DMS153 (cell line): ENCODE data around the gene CORT.

Experiments
- DNase-seq: peaks from one replicate; lab custom pipeline; 2025; lab: John Stamatoyannopoulos, UW

Gene CORT

DNA sequence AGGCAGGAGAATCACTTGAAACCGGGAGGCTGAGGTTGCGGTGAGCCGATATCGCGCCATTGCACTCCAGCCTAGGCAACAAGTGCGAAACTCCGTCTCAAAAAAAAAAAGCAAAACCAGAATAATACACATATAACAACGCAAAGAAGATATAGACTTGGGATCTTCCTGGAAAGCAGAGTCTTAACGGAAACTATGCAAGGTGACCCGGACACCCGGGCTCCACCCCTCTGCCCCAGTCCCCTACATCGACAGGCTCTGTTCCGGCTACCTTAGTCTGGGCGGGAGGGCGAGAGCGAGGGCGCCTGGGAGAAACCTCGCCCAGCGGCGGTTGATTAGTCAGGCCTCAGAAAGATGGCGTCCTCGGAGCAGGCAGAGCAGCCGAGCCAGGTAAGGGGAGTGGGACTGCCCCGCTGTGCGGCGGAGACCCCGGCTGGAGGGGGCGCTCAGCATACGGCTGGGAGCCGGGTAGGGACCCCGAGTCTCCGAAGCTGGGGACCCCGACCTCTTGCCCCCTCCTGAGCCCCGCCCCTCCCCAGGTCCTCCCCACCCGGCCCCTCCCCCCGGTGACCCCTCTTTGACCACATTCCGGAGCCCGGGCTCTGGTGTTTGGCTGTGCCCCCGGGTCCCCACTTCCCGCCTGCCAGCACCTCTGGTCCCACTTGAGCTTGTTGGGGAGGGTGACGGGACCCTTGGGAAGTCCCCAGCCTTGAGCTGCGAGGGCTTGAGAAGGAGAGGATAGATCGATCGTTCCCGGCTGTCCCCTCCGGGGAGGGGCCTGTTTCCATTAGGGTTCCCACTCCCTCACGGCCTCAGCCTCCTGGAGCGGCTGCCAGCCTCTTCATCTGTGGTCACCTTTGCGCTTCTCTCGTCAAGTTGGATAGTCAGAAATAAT is 25.0 kb downstream of the CORT start, which contains the start of gene PEX14:
Gene PEX14 (plus strand): TSS at position 338 of the 895 bp plus-strand sequence. CDS start 17 bp downstream, at position 355.
- peak; percentile 69 for DNase-seq

DNA sequence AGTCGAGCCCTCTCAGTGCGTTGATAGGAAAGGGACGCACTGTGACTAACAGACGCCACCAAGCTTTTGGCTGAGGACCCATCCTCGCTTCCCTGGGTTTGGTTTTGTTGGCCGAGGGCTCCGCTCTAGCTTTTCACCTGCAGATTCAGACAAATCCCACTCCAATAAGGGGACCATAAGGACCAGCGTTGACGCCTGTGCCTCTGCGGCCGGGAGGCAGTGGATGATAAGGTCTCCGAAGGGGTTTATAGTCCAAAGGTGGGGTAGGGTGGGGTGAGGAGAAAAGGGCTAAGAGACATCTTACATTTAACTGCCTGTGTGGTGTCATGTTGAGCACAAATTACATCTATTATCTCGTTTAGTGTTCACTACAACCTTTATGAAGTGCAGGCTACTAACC is 25.7 kb downstream of the CORT start:
- no peak for DNase-seq

DNA sequence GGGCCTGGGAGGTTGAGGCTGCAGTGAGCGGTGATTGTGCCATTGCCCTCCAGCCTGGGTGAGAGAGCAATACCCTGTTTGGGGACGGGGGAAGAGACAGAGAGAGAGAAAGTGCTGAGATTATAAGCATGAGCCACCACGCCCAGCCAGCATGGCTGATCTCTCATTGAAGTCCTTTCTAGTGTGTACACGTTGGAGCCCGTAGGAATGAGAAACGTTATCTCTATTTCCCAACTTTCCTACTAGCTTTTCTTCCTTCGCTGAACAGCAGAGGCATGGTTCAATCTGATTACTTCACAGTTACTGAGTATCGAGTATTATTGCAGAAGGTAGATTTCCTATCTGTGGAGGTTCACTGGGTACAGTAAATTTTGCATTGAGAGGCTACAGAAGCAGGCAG is 29.5 kb downstream of the CORT start:
- DNase-seq, result no peak

DNA sequence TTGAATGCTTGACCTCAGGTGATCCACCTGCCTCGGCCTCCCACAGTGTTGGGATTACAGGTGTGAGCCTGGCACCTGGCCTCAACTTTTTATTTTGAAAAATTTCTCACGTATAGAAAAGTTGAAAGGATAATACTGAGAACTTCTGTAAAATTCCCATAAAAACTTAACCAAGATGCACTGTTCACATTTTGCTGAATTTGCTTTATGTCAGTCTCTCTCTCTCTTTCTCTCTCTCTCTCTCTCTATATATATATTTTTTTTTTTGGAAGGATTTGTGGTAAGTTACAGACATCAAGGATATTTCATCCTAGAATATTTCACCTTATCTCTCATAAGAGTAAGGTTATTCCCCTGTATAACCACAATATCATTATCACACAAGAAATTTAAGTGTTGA is 30.8 kb downstream of the CORT start:
- no peak for DNase-seq

DNA sequence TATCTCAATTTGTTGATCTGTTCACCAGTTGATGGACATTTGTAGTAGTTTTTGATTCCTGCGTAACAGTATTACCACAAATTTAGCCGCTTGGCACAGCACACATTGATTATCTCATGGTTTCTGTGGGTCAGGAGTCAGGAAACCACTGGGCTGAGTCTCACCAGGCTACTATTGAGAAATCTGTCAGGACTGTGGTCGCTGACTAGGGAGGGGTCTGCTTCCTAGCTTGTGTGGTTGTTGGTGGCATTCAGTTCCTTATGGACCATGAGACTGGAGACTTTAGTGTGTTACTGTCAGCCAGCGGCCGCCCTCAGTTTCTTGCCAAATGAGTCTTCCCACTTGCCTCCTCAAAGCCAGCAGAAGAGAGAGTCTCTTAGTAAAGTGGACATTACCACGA is 34.7 kb downstream of the CORT start:
- DNase-seq, result no peak

DNA sequence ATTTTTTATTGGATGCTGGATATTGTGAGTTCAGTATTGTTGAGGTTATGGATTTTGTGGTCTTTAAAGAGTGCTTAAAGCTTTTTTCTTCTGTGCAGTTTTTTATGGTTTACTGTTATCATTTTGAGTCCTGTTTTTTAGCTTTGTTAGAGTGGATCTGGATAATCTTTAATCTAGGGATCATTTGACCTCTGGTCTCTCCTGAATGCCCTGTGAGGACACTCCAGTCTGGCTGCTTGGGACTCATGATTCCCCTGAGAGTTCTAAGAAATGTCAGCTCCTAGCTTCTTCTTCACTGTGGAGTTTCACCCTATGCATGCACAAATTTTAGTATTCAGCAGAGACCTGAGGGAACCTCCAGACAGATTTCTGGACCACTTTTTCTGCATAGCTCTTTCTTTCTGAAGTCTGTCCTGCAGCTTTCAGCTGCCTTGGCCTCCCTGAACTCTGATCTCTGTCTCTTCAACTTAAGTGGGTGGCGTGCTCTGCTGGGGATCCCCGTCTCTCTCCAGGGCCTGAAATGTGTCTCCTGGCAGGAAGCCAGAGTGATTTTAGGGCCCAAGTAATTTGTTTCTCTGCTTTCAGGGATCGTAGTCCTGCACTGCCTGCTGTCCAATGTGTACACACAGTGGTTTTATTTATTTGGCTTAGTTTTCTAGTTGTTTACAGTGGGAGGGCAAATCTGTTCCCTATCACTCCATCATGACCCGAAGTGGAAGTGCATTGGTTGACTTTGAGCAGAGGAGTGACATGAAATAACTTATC is 39.6 kb downstream of the CORT start:
- DNase-seq, result no peak

DNA sequence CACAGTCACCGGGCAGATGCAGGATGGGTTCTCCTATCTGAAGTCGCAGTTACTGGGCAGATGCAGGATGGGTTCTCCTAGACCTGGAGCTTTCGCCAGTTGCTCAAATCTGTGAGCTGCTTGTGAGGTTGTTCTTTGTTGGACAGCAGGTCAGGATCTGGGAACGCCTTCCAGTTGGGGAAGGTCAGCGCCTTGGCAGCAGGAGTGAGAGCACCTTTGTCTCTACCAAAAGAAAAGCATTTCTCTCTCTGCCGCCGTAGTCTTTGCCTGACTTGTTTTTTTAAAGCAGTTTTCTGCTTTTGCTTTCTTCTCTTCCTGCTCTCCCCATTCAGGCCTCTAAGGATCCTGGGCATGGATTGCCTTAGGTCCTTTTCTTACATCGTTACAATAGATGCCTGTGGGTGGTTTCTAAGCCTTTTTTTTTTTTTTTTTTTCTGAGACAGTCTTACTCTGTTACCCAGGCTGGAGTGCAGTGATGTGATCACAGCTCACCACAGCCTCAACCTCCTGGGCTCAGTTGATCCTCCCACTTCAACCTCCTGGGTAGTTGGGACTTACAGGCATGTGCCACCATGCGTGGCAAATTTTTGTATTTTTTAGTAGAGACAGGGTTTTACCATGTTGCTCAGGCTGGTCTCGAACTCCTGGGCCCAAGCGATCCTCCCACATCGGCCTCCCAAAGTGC is 40.6 kb downstream of the CORT start:
- no peak for DNase-seq

DNA sequence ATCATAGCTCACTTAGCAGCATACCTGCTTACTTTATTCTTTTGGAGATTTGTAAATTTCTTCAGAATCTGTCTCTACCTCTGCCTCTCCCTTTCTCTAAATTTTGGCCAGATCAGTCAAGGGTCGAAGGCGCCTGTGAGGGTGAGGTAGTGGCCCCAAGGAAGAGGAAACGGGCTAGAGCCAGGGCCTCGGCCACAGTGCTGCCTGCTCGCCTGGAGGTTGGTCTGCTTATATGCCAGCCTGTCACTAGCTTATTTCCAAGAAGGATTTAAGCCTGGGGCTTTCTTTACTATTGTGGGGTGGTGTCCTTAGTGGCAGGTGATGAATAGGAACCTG is 44.6 kb downstream of the CORT start:
- no peak for DNase-seq

DNA sequence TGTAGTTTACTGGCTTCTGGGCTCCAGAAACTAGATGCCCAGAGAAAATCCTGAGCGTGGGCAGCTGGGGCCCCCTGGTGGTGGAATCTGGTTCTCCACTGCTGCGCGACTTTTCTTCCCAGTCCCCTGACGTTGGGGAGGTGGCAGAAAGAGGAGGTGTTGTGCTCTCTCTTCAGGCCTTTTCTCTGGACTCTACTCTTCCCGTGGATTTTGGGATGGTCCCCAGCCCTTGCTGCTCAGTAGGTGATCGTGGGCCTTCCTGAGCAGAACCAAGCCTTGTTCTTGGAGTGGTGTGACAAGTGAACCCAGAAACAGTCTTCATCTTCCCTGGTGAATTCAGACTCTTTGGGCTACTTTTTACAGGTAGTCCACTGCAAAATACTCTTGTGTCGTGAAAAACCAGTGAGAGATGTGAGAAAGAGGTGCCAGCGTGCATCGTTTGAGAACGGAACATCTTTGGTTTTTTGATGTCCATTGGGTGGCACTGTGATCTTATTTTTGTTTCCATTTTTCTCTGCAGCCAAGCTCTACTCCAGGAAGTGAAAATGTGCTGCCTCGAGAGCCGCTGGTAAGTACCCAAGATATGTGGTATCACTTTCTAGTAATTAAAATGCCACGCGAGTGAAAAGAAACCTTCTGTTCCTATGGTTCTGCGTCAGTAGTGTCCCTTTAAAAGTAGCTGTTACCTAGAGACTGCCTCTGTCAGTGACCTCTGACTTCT is 45.1 kb downstream of the CORT start:
- peak; percentile 83 for DNase-seq

DNA sequence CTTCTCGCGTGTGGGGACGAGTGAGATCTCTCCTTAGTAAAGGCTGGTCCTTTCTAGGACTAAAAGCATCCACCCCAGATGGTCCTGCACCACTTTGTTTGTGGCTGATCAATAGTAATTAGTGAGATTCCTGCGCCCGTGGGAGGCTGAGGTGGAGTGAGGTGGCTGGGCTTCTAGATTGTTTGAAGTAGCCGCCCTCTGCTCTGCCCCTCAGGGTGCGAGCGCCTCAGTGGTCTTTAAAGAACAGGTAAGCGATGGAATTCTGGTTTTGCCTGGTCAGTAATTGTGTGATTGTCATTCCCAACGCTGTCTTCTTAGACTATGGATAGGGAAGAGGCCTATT is 45.6 kb downstream of the CORT start:
- DNase-seq, result no peak

DNA sequence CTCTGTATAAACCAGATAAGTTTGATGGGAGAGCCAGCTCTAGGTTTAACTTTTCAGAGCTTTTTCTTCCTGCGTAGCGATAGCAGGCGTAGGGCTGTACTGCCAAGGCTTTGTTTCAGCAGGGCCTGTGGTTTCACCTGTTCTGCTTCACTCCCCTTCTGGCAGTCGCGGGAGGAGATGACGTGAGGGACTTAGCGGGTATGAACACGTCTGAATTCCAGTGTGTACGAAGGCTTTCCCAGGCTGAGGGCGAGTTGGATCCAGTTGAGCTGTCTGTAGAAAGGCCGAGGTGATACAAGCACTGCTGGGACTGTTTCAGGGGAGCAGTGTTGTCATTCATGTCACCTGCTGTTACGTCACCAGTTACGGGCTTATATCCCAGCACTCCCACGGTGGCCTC is 46.1 kb downstream of the CORT start:
- DNase-seq, result no peak

DNA sequence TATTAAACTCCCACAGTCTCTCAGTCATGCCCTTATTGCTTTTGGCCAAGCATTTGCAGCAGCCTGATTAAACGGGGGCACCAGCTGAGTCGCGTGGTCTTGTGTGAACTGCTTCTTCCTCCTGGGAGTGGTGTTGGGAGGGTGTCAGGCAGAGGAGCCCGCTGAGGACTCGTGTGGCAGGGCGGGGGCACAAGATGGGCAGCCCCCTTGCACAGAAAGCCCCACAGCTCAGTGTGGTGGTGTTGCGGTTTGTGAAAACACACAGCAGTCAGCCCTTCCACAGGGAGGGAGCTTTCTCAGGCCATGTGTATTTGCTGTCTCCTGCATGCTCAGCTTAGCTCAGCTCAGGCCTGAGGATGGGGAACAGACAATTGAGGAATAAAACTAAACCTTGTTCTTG is 47.3 kb downstream of the CORT start:
- no peak for DNase-seq

DNA sequence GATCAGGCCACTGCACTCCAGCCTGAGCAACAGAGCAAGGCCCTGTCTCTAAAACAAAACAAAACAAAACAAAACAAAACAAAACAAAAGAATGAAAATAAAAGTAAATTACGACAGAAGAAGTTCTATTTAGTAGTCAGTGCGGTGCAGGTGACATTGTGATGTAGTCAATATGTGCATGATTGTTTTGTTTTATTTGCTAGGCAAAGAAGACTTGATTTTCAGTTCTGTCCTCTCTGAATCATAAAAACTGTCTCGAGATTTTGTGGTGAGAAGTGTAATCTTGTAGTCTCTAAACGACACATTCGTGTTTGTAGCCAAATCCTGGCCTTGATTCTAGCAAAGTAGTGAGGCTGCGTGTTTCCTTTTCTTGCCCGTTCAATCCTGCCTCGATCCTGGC is 48.4 kb downstream of the CORT start:
- DNase-seq, result no peak
